Esophagus muscularis mucosa (tissue), 4 donors: Measurements from ENCODE around the gene MPPED1. TPM values are rescaled to one million over a fixed set of nuclear protein-coding genes. Genes with fewer than 3 reads are reported as not detected.

ENCODE experiments used
- DNase-seq: peaks from one replicate; pipeline ENCODE4 v3.0.0-alpha.2; 2017; ENCODE audit errors: extremely low spot score
- H3K27ac ChIP-seq, 4 donors: fragments of 200-600 bp; sonication (generic); replicated peaks in 1 of 4; 1 replicate in 3 of 4; 2 replicates in 1 of 4; pipeline ENCODE4 v1.5.1; 2016 to 2019; ENCODE audit warnings: mild to moderate bottlenecking in 1 of 4
- H3K27me3 ChIP-seq, 4 donors: fragments of 200-600 bp; sonication (generic); one replicate each; pipeline versions ENCODE4 v1.5.1 to v1.6.0; 2016 to 2019
- H3K36me3 ChIP-seq, 4 donors: fragments of 200-600 bp; sonication (generic); one replicate each; pipeline ENCODE4 v1.5.1; 2016 to 2019
- H3K4me1 ChIP-seq, 4 donors: fragments of 200-600 bp; sonication (generic); one replicate each; pipeline ENCODE4 v1.5.1; 2016 to 2019
- H3K4me3 ChIP-seq, 4 donors: fragments of 200-600 bp; sonication (generic); 1 replicate in 2 of 4; 2 replicates in 2 of 4; pipeline ENCODE4 v1.5.1; 2016 to 2019; ENCODE audit warnings: mild to moderate bottlenecking in 4 of 4, moderate library complexity in 1 of 4
- H3K9me3 ChIP-seq, 4 donors: fragments of 200-600 bp; sonication (generic); 1 replicate in 3 of 4; 2 replicates in 1 of 4; pipeline ENCODE4 v1.5.1; 2016 to 2019
- CTCF ChIP-seq, 3 experiments: fragments of 200-600 bp in 2 of 3; fragments of 450-650 bp in 1 of 3; sonication (generic) in 2 of 3; IDR thresholded peaks; one replicate each; pipeline ENCODE4 v1.5.1; 2017 to 2019; ENCODE audit warnings: antibody characterized with exemption in 3 of 3, mild to moderate bottlenecking in 2 of 3, moderate library complexity in 1 of 3
- EP300 ChIP-seq: sonication (generic); formaldehyde crosslinking; IDR thresholded peaks from one replicate; pipeline ENCODE4 v1.6.1; 2017; ENCODE audit warnings: antibody characterized with exemption
- POLR2A ChIP-seq: fragments of 450-650 bp; IDR thresholded peaks from one replicate; pipeline ENCODE4 v1.6.1; 2017; ENCODE audit warnings: antibody characterized with exemption, moderate library complexity, mild to moderate bottlenecking, low read depth
- POLR2AphosphoS5 ChIP-seq, 2 donors: sonication (generic); formaldehyde crosslinking; IDR thresholded peaks; one replicate each; pipeline ENCODE4 v1.6.1; 2017; ENCODE audit warnings: antibody characterized with exemption in 2 of 2
- WGBS: methylation state at CpG from one replicate; pipeline ENCODE4 v1.1.5; 2018; 5-methylcytosine and 5-hydroxymethylcytosine counted together
- intact Hi-C: fragments of 100-400 bp; cut with DNase I; formaldehyde crosslinking; loops from one replicate; pipeline ENCODE4 v1.15.1; 2023
- total RNA-seq, 4 donors: library from RNA; depleted of rRNA; stranded (reverse); fragments of >200 nt; gene quantifications; one replicate each; pipeline versions ENCODE4 v1.1.0 to v1.2.1, GENCODE V29; 2016

MPPED1 gene
- total RNA-seq, 4 donors from 2014 or later = not detected

GRCh38 chr22:43432883-43433415 lies 21.1 kb downstream of the MPPED1 start:
- WGBS = 94% methylated on average over 4 of the region's 5 CpGs
- no peak for DNase-seq

GRCh38 chr22:43433451-43434274 lies 21.8 kb downstream of the MPPED1 start:
- Histone ChIP-seq H3K27me3 (peaks cover 0 to 88% (median 0%) of the 10 kb centered on the region in 4 donors), H3K4me3 (no peak overlapping the region), H3K27ac (no peak overlapping the region), H3K36me3 (no peaks in the 10 kb centered on the region), H3K9me3 (no peaks in the 10 kb centered on the region), H3K4me1 (no peaks in the 10 kb centered on the region)
- WGBS = 86% methylated on average over 35 of the region's 35 CpGs
- intact Hi-C loops = no loop called here
- DNase-seq = no peak
- TF ChIP-seq EP300 = no peak
- no peak for TF ChIP-seq POLR2A
- TF ChIP-seq POLR2AphosphoS5 (IDR thresholded peaks at IDR 0.05) = no peak
- no peak for TF ChIP-seq CTCF (IDR thresholded peaks at IDR 0.05)

More at GRCh38 chr22:43432883-43433415, 21.1 kb downstream of the MPPED1 start:
- TF ChIP-seq CTCF (IDR thresholded peaks at IDR 0.05) = no peak
- no peak for TF ChIP-seq POLR2AphosphoS5 (IDR thresholded peaks at IDR 0.05)
- TF ChIP-seq POLR2A = no peak
- no peak for TF ChIP-seq EP300
- no peaks in the 10 kb centered on the region for H3K4me1 ChIP-seq
- peaks cover 0 to 89% (median 0%) of the 10 kb centered on the region in 4 donors for H3K27me3 ChIP-seq
- no peak overlapping the region for H3K4me3 ChIP-seq
- no peaks in the 10 kb centered on the region for H3K9me3 ChIP-seq
- no peaks in the 10 kb centered on the region for H3K36me3 ChIP-seq
- no peak overlapping the region for H3K27ac ChIP-seq
- intact Hi-C loops = no loop called here

DNA sequence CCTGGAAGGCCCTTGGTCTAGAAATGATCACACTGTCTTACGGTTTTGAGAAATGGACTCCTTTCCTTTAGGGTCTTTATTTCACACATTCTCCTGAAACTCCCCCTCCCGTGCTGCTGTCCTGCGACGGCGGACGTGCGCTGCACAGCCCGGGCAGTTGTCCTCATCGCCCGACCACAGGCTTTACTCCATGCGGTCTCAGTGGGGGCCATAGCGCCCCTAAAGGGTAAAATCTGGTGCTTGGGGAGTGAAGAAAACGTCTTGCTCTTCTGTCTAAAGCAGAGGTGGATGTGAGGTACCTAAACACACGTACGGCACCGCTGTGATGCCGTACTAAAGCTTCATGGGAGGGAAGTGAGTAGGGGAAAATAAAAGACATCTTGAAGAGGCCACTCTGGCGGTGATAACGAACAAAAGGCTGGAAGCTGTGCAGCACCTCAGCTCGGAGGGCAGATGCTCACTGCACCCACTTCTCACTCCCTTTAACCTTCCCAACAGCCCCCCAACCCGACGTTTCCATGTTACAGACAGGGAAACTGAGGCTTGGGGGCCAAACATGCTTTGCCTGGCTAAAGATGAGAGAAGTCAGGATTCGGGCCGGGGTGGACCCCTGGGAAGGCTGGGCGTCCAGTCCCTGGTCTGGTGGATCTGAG lies 22.6 kb downstream of the MPPED1 start:
- DNase-seq = no peak
- TF ChIP-seq POLR2AphosphoS5 (IDR thresholded peaks at IDR 0.05) = no peak
- no peak for TF ChIP-seq CTCF (IDR thresholded peaks at IDR 0.05)
- no peak for TF ChIP-seq EP300
- no peak for TF ChIP-seq POLR2A
- no peak overlapping the region for H3K27ac ChIP-seq
- intact Hi-C loops = no loop called here
- no peaks in the 10 kb centered on the region for H3K9me3 ChIP-seq
- no peaks in the 10 kb centered on the region for H3K36me3 ChIP-seq
- H3K4me1 ChIP-seq = no peaks in the 10 kb centered on the region
- peaks cover 0 to 86% (median 0%) of the 10 kb centered on the region in 4 donors for H3K27me3 ChIP-seq
- 85% methylated on average over 25 of the region's 25 CpGs for WGBS
- H3K4me3 ChIP-seq = no peak overlapping the region

GRCh38 chr22:43434928-43435311 lies 23.1 kb downstream of the MPPED1 start:
- Histone ChIP-seq H3K36me3 (no peaks in the 10 kb centered on the region), H3K27me3 (peaks cover 0 to 86% (median 0%) of the 10 kb centered on the region in 4 donors), H3K27ac (no peak overlapping the region), H3K4me3 (no peak overlapping the region), H3K4me1 (no peaks in the 10 kb centered on the region), H3K9me3 (no peaks in the 10 kb centered on the region)
- intact Hi-C loops = no loop called here
- TF ChIP-seq POLR2AphosphoS5 (IDR thresholded peaks at IDR 0.05) (no peak), CTCF (IDR thresholded peaks at IDR 0.05) (no peak), EP300 (no peak), POLR2A (no peak)
- DNase-seq = no peak
- 92% methylated on average over 21 of the region's 26 CpGs for WGBS
